ENCODE data around the gene CALHM3.
A peak's percentile ranks its signal among the peaks of the same experiment; 100 is the strongest.

CALHM3 gene

DNA sequence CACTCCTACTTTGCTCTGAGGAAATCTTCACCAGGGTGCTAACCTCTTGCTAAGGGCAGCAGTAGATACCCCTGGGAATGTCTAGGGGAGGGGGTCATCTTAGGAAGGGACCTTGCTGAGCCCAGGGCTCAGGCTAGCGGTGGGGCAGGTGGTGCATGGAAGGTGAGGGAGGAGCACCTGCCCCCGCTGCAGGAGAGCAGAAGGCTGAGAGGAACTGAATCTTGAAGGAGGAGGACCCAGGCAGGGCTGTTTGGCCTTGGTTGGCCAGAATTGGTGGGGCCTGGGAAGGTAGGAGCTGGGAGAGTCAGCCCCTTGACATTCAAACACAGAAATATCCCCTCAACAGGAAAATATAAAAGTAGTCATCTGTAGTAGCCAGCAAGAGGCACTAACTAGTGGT is 7.0 kb downstream of the CALHM3 start:
- DNase-seq = no peak

DNA sequence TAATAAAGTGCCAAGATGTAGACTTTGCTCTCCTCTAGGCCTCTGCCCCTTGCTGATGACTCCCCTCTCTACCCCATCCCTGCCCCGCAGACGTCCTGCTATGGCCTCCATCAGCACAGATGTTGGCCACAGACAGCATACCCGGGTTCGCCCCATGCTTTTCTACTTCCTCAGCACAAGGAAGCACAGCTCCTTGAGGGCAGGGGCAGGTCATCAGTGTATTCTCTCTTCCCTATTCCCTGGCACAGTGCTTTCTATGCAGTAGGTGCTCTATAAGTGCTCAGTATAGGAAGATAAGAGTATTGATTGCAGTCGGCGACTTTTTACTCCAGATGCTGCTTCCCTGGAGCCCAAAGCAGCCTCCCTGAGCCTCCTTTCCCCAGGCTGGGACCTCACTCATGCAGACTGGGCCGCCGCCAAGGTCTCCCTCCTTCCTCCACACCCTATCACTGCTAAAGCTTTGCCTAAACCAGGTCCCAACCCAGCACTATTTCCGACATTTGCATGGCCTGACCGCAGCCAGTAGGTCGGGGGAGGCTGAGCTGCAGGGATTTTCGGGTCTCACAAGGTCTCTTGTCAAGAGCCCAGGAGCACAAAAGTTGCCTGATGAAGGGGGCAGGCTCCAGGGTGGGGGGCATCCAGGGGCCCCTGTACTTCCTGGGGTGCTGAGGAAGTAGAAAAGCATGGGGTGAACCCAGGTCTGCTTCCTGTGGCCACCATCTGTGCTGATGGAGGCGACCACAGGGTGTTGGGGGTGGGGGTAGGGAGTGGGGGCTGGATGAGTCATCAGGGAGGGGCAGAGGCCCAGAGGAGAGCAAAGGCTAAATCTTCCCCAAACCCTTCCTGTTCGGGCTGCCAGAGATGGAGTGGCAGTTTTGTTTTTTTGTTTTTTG is 8.0 kb downstream of the CALHM3 start:
- no peak for DNase-seq

DNA sequence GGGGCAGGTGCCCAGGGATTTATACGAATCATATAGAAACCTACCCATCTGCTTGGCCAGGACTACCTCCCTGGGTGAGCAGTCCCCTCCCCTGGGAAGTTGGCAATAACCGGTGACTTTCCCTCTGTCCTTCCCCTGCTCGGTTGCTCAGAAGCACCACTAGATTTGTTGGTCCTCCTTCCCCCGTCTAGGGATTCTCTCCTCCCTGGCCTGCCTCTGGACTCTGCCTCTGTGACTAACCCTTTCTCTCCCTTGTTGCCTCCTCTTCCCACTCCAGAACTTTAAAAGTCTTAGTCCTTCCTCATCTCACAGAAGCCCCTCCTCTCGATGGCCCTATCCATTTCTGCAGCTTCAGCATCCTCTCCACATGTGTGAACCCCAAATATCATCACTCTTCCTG is 9.8 kb downstream of the CALHM3 start:
- no peak for DNase-seq

DNA sequence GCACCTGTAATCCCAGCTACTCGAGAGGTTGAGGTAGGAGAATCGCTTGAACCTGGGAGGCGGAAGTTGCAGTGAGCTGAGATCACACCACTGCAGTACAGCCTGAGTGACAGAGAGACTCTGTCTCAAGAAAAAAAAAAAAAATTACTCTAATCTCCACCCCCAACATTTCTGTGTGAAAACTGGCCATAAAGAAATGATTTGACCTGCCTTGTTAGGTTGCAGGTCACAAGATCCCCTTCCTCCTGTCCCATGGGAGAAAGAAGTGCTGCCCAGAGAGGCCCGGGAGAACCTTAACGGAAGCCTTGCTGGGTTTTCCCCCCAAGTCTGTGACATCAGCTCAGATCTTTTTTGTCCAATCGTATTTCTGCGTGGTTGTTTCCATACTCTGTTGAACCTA is 11.6 kb downstream of the CALHM3 start:
- no peak for DNase-seq

DNA sequence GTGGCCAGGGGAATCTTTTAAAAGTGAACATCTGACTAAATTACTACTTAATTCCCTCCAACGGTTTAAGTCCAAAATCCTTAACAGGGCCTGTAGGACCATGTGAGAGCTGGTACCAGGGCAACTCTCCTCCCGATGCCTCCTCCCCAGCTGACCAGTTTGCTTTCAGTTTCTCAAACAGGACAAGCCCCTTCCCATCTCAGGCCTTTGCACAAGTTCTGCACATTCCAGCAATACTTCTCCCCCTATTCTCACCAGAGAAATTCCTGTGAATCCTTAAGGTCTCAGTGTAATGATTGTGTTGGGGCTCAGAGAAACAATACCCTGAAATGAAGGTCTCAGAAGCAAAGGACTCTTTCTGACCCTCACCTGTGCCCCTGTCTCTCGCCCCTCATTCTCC is 12.3 kb downstream of the CALHM3 start:
- no peak for DNase-seq

DNA sequence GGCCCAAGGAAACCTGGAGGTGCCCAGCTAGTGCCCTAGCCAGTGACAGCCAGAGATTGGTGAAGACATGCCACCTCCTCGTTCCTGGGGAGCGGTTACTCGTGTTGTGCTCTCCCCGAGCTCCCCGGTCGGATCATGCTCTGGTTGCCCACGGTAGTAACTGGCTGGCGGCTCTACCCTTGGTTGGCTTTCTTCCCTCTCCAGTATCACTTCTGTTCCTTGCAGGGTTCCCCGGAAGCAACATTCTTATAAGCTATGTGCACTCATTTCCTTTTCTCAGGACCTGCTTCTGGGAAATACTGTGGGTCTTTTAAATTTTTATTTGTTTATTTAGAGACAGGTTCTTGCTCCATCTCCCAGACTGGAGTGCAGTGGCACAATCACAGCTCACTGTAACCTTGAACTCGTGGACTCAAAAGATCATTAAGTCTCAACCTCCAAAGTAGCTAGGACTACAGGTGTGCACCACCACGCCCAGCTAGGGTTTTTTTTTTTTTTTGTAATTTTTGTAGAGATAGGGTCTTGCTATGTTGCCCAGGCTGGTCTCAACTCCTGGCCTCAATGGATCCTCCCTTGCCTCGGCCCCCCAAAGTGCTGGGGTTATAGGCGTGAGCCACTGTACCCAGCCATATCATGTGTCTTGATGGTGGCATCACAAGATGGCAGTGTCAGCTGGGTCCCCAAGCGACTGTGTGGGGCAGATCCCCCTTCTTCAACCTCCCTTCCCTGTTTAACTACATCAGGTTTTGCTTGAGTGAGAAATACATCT is 13.4 kb downstream of the CALHM3 start:
- DNase-seq = no peak

DNA sequence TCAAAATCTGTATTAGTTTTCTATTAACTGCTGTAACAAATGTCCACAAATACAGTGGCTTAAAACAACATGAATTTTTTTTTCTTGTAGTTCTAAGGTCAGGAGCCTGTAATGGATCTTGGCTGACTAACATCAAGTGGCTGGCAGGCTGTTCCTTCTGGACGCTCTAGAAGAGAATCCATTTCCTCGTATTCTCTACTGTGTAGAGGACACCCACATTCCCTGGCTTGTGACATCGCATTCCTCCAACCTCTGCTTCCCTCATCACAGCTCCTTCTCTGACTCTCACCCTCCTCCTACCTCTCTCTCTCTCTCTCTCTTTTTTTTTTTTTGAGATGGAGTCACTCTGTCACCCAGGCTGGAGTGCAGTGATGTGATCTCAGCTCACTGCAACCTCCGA is 15.5 kb downstream of the CALHM3 start:
- no peak for DNase-seq

DNA sequence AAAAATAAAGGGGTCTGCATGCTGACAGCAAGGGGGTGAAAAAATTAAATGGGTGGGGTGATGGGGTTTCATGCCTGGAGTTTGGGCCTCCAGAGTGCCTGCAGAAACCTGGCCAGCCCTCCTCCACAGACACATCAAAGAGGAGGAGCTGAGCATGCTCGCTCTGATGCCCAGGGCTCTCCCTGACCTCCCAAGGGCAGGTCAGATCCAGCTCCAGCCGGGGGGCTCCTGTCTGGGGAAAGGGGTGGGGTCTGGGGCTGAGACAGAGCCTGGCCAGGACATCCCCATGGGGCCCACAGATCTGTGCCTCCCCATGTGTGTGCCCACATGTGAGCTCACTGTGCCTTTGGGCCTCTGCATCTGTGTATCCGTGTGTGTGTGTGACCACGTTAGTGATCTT is 19.4 kb downstream of the CALHM3 start:
- no peak for DNase-seq

DNA sequence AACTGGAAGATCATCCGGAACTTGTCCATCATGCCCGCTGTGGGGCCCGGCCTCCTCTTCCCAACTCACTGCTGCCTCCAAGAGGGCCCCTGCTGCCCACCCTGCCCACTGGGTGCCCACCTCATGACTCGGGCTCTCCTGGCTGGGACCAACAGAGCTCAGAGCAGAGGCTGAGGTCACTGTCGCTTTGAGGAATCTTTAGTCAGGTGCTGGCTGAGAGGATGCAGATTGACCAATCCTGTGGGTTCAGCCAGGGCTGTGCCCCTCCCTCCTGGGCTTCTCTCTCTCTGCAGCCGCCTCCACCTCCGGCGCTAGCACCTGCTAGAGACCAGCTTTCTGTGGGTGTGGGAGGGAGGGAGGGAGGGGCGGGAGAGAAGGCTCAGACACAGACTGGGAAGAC is 20.3 kb downstream of the CALHM3 start, which contains the start of gene CALHM1:
Gene CALHM1, minus strand, starts transcription at position 181 of the 400 bp plus-strand sequence. Its CDS starts 149 bp downstream, at position 32.
- DNase-seq = no peak

DNA sequence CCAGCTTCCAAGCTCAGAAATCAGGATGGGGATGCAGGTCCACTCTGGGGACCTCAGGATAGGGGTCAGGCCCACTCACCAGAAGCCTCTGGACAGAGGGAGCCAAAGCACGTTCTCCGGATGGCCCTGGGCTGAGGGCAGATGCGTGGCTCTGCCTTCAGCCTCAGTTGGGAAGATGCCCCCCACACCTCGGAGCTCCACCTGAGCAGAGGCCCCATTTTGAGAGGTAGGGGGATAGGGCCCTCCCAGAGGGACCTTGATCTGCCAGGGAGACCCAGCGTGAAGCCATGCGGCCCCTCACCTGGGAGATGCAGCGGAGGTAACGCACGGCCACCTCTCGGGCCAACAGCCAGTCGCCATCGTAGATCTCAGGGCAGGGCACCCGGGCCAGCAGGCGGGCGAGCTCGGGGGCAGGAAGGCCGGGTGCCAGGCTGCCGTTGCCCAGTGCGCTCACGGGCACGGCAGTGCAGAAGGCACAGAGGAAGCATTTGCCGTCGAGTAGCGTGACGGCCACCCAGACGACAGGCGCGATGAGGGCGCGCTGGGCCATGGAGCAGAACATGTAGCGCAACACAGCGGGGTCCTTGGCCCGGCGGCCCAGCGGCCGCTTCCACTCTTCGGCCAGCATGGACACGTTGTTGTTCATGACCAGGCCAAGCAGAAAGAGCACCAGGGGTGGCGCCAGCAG is 21.0 kb downstream of the CALHM3 start:
- DNase-seq = no peak

DNA sequence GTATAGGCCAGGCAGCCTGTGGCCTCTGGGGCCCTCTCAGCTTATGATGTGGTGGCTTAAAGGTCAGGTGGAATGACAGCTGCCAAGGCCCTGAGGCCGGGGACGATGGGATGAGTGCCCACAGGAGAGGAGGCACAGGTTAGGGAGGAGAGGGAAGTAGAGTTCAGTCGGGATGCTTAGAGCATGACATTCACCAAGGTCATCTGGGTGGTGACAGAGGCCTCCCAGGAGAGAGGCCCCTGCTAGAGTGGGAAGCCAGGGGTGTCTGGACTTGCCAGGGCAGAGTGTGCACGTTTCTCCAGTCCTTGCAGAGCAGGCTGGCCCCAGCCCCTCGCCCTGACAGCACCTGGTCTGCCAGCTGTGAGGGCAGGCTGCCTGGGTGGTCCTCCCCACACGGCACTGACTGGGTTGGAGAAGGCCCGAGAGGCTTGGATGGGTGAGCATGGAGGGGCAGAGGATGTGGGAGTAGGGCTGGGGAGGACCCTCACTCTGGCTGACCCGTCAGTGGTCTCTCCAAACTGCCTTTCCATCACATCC is 21.8 kb downstream of the CALHM3 start:
- DNase-seq = no peak

DNA sequence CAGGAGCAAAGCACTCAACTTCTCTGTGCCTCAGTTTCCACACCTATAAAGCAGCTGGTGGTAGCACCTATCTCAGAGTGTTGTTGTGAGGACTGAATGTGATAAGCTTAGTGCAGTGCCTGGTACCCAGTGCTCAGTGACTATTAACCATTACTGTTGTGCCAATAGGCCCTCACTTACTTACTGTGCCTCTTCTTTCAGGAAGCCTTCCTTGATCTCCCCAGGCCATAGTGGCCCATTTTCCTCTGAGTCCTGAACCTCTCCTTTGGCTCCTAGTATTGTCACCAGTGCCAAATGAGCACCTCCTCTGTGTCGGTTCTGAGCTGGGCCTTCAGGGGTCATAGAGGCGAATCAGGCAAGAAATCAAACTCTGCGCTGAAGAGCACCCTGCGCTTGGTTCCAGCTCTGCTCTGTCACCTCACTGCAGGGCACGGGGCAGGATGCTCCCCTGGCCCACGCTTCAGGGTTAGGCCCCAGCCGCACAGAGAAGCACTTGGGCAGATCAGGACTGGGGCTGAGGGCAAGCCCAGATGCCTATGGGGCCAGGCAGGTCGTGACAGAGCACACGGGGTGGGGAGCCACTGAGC is 22.9 kb downstream of the CALHM3 start:
- DNase-seq = no peak

DNA sequence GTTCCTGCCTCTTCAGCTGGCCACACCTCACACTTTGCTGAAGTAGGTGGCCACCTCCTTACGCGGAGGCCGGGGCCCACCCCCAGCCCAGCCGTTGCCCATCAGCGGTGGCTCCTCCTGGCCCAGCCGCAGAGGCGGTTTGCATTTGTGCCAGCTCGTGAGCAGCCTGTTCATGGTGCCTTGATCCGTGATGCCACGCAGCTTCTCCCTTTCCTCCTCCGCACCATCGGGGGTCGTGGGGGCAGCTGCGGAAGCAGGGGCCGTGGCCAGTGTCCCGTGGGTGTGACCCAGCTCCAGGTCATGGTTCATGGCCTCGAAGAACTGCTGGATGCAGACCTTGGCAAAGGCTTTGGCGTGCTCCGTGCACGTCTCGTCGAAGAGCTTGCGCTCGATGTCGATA is 23.8 kb downstream of the CALHM3 start:
- DNase-seq = no peak

DNA sequence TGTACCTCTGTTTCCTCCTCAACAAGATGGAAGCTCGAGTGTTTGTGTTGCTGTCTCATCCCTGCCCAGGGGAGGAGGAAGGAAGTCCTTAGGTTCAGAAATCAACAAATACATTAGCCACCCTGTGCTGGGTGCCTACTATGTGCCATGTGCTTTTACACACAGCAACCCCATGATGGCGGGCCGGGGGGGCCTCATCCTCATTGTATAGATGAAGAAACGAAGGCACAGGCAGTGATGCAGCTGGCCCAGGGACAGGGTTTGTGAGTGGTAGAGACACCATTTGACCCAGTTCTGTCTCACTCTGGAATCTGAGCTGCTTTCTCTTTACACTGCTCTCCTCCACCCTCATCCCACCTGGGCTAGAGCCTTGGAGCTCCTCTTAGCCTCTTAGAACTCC is 25.0 kb downstream of the CALHM3 start:
- no peak for DNase-seq

DNA sequence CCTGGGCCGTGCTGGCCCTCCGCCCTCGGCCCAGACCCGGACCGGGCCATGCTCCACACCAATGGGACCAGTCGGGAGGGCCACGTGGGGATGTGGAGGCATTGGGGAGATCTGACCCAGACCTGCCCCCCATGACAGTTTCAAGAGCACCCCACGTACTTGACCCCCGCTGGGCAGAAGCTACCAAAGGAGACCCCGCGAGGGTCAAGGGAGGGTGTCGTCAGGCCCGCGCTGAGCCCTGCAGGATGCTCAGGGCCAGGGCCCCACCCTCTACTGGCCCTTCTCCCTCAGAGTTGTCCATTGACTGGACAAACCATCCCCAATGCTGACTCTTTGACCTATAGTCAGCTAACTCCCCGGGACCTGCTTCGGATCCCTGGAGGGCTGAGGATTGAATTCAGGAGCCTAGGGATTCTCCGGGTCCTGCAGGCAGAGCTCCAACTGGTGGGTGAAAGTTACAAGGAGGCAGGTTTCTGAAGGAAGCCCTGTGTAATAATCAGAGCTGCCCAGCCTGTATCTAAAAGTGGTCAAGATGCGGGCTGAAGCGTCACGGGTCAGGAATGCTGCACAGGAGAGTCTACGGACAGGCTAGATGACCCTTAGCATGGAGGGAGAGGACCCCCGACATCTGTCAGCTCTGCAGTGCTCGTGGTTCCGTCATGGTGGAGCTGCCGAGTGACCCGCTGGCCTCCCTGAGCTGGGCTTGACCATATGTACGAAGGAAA is 26.4 kb downstream of the CALHM3 start:
- DNase-seq = no peak

DNA sequence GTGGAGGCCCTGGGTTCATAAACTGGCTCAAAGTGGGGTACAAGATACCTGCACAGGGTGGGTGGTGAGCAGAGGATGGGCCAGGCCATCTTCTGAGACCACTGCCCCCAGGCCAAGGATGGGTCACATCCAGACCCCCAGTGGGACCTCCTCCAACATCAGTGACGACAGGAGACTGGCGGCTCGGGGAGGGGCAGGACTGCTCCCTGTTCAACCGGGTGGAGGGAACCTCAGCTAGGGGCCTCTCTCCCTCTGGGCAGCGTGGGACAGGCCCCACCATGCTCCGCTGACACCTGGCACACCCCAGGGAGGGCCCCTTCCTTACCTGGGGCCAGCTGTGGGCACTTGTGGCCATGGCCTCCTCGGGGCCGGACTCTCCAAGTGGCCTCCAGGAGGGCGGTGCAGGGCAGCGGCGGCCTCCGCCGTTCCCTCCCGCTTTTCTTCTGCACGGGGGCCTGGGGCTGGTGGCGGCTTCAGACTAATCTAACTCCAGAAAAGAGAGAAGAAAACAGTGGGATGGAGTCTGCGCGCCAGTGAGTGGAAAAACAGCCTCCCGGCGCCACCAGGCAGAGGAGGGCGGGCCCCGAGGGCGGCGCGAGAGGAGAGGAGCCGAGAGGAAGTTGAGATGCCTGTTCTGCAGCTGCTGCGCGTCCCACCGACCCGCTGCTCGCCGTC is 27.1 kb downstream of the CALHM3 start, which contains the start of gene CALHM2:
Gene CALHM2, minus strand, starts transcription at position 540 of the 675 bp plus-strand sequence. CDS start 2,429 bp downstream, outside the sequence.
- DNase-seq = peak; percentile 87

DNA sequence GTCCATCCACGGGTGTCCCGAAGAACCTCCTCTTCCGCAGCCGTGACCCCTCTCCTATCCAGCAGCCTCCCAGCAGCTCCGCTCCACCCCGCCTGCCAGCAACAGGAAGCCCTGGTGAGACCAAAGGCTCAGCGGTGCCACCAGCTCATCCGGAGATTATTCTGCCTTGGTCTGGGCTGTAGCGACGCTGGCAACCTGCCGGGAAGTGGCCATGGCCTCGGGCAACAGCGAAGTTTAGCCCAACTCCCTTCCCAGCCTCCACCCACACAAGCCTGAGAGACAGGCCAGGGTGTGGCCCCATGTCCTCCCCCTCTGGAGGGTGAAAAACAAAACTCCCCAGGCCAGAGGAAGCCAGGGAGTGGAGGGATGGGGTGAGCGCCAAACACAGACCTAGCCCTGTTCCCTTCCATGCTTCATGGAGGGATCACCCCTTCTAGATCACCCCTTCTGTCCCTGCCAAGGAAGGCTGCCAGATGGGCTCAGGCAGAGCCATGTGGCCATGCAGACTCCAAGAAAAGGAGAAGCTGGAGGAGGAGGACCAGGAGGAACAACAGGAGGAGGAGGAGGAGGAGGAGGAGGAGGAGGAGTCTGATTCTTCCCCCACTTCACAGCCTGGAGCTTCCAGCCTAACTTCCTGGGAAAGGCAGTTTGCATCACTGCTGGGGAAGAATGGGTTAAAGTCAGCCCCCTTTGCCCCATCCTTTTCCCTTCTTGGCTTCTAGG is 27.8 kb downstream of the CALHM3 start:
- peak; percentile 17 for DNase-seq

DNA sequence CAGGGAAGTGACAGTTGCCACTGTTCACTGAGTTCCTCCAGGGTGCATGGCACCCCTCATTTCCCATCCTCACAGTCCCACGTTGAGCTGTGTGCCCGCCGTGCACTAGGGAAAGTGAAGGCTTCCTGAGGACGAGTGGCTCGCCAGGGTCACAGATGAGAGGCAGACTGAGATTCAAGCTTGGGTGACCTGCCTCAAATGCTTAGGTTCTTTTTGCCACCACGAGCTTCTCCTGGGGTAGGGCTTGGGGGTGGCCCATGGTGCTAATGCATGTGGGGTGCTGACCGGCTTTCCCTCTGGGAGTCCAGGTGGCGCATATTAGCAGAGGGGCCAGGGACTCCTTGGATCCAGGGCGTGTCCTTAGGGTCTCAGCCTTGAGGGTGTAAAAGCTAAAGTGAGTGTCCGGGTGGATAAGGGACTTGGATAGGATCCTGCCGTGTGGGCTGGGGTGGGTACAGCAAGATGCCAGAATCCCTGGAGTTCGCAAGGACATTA is 28.8 kb downstream of the CALHM3 start:
- no peak for DNase-seq

DNA sequence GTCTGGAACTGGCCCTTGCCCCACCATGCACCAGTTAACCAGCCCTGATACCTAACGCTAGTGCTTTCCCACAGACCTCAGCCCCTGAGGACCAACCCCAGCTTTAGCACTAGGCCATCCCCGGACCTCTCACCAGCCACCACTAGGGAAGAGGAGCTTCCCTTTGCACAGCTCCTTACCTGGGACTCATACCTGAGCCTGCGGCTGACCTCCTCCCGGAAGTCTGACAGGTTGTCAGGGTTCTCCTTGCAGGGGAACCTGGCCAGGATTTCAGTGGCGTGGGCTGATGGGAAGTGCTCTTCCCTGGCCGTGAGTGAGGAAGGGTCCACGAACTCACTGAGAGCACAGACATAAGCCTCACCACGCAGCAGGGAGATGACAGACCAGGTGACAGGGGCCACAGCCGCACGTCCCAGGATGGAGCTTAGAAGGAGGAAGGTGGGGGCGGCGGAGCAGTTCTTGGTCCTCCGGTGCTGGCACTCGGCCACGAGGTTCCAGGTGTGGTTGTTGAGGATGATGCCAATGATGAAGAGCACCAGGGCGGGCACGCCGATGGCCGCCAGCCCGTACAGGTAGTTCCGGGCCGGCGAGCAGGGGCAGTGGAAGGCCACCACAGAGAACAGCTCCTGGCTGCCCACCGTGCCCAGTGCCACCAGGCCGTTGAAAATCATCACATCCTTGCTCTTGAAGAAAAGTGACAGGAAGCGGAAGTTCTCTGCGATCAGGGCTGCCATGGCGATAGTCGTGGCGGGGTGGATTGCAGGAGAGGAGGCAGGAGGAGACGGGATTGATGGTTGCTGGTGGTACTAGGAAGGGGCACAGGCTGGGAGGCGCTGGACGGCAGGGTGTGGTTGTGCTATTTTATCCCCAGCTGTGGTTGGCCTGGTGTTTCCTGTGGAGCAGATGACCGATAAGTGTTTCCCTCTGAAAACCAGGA is 29.6 kb downstream of the CALHM3 start:
- DNase-seq = no peak

Data from eye (tissue), 1 donor.